SU-DHL-6 (cell line): Measurements from ENCODE around the gene RPS15.

Experiments
- H2AFZ ChIP-seq: fragments of 200-600 bp; sonication (generic); 2 replicates; pipeline ENCODE4 v1.6.1; 2014; ENCODE audit warnings: low read depth, mild to moderate bottlenecking, moderate library complexity, mixed read lengths, antibody characterized with exemption, low read length; ENCODE audit not compliant: severe bottlenecking
- H3F3A ChIP-seq: fragments of 200-600 bp; shearing (Covaris generic); 2 replicates; pipeline ENCODE4 v1.6.0; 2016; ENCODE audit warnings: antibody characterized with exemption, mild to moderate bottlenecking; ENCODE audit not compliant: insufficient read depth
- H3K27ac ChIP-seq: fragments of 200-600 bp; sonication (generic); 2 replicates; pipeline ENCODE4 v1.5.1; 2016; ENCODE audit warnings: low read depth, mild to moderate bottlenecking, low read length, moderate library complexity, mixed read lengths
- H3K27me3 ChIP-seq: fragments of 200-600 bp; sonication (generic), shearing (Covaris generic); 2 replicates; pipeline ENCODE4 v1.6.0; 2014; ENCODE audit warnings: mild to moderate bottlenecking, low read length
- H3K36me3 ChIP-seq: fragments of 200-600 bp; sonication (generic); 2 replicates; pipeline ENCODE4 v1.6.1; 2014; ENCODE audit warnings: mild to moderate bottlenecking, low read length, mixed read lengths
- H3K4me2 ChIP-seq: fragments of 300-600, 200-600 bp; shearing (Covaris generic), sonication (generic); 2 replicates; pipeline ENCODE4 v1.6.0; 2014; ENCODE audit warnings: low read length, low read depth, mild to moderate bottlenecking; ENCODE audit not compliant: poor library complexity, severe bottlenecking
- H3K4me3 ChIP-seq: fragments of 200-600 bp; sonication (generic); 2 replicates; pipeline ENCODE4 v1.5.1; 2014; ENCODE audit warnings: antibody characterized with exemption, low read length, mild to moderate bottlenecking, mixed read lengths; ENCODE audit not compliant: insufficient read depth, poor library complexity, severe bottlenecking
- H3K79me2 ChIP-seq: fragments of 200-600 bp; sonication (generic); 2 replicates; pipeline ENCODE4 v1.6.1; 2014; ENCODE audit warnings: mild to moderate bottlenecking, low read length, moderate library complexity; ENCODE audit not compliant: insufficient read depth
- H3K9ac ChIP-seq: fragments of 200-600 bp; sonication (generic); 2 replicates; pipeline ENCODE4 v1.7.0; 2014; ENCODE audit warnings: mild to moderate bottlenecking, low read length
- H3K9me2 ChIP-seq: fragments of 200-600 bp; sonication (generic); replicated peaks from 2 replicates; pipeline ENCODE4 v1.6.1; 2014; ENCODE audit warnings: low read length; ENCODE audit not compliant: insufficient read depth
- H3K9me3 ChIP-seq: fragments of 200-600 bp; sonication (generic); 2 replicates; pipeline ENCODE4 v1.6.1; 2014; ENCODE audit warnings: low read length, mixed read lengths; ENCODE audit not compliant: insufficient read depth
- H4K20me1 ChIP-seq: fragments of 200-600 bp; sonication (generic); 2 replicates; pipeline ENCODE4 v1.6.1; 2014; ENCODE audit warnings: low read depth, mild to moderate bottlenecking, antibody characterized with exemption, low read length, moderate library complexity, mixed read lengths
- EZH2phosphoT487 ChIP-seq: fragments of 200-600 bp; sonication (generic), shearing (Covaris generic); conservative IDR thresholded peaks from 2 replicates; pipeline ENCODE4 v1.6.1; 2018; ENCODE audit warnings: mild to moderate bottlenecking, antibody characterized with exemption, low read length, moderate library complexity, mixed read lengths
- TF ChIP-seq, protein P1 (sequence below): fragments of 200-600 bp; sonication (generic); IDR thresholded peaks from one replicate; pipeline ENCODE4 v1.5.1; 2017; ENCODE audit warnings: antibody characterized with exemption, mild to moderate bottlenecking, low read length, moderate library complexity; ENCODE audit not compliant: insufficient read depth, poor library complexity, severe bottlenecking

Gene RPS15

GRCh38 chr19:1416014-1416841 is 22.0 kb upstream of the RPS15 start:
- H3K27me3 ChIP-seq: no peaks in the 10 kb centered on the region
- H3K79me2 ChIP-seq: peaks cover 79% of the 10 kb centered on the region
- no peak overlapping the region for H3K9ac ChIP-seq
- H3F3A ChIP-seq: no peaks in the 10 kb centered on the region
- H4K20me1 ChIP-seq: peaks cover 24% of the 10 kb centered on the region; the same call in 1 of the 2 replicates
- TF ChIP-seq, protein P1, sequence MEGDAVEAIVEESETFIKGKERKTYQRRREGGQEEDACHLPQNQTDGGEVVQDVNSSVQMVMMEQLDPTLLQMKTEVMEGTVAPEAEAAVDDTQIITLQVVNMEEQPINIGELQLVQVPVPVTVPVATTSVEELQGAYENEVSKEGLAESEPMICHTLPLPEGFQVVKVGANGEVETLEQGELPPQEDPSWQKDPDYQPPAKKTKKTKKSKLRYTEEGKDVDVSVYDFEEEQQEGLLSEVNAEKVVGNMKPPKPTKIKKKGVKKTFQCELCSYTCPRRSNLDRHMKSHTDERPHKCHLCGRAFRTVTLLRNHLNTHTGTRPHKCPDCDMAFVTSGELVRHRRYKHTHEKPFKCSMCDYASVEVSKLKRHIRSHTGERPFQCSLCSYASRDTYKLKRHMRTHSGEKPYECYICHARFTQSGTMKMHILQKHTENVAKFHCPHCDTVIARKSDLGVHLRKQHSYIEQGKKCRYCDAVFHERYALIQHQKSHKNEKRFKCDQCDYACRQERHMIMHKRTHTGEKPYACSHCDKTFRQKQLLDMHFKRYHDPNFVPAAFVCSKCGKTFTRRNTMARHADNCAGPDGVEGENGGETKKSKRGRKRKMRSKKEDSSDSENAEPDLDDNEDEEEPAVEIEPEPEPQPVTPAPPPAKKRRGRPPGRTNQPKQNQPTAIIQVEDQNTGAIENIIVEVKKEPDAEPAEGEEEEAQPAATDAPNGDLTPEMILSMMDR: no peak
- TF ChIP-seq EZH2phosphoT487: no peak
- H3K9me2 ChIP-seq: no peaks in the 10 kb centered on the region
- no peak overlapping the region for H3K27ac ChIP-seq
- 0 out of 2 replicates have a peak, but pooled peaks cover 9% of the 10 kb centered on the region for H3K36me3 ChIP-seq
- H3K4me3 ChIP-seq: no peak overlapping the region
- H2AFZ ChIP-seq: no peak overlapping the region
- H3K4me2 ChIP-seq: no peak overlapping the region
- no peaks in the 10 kb centered on the region for H3K9me3 ChIP-seq

- Histone ChIP-seq H4K20me1 (peaks cover 24% of the 10 kb centered on the region; the same call in 1 of the 2 replicates), H3K4me2 (no peak overlapping the region), H3K4me3 (no peak overlapping the region), H2AFZ (no peak overlapping the region), H3K9ac (no peak overlapping the region), H3K79me2 (peaks cover 70% of the 10 kb centered on the region), H3K36me3 (0 out of 2 replicates have a peak, but pooled peaks cover 9% of the 10 kb centered on the region), H3K9me3 (no peaks in the 10 kb centered on the region), H3K27me3 (no peaks in the 10 kb centered on the region), H3F3A (no peaks in the 10 kb centered on the region), H3K9me2 (no peaks in the 10 kb centered on the region), H3K27ac (no peak overlapping the region)
- TF ChIP-seq EZH2phosphoT487: no peak
Observed at GRCh38 chr19:1417145-1417544, 21.1 kb upstream of the RPS15 start.

GRCh38 chr19:1417681-1418495 is 20.3 kb upstream of the RPS15 start:
- H3K9ac ChIP-seq: no peak overlapping the region
- no peaks in the 10 kb centered on the region for H3K27me3 ChIP-seq
- H3K4me3 ChIP-seq: no peak overlapping the region
- no peaks in the 10 kb centered on the region for H3K9me2 ChIP-seq
- H3K9me3 ChIP-seq: no peaks in the 10 kb centered on the region
- H3F3A ChIP-seq: no peaks in the 10 kb centered on the region
- TF ChIP-seq, protein P1: no peak
- TF ChIP-seq EZH2phosphoT487: no peak
- no peak overlapping the region for H3K4me2 ChIP-seq
- H3K27ac ChIP-seq: no peak overlapping the region
- no peak overlapping the region for H2AFZ ChIP-seq
- H3K79me2 ChIP-seq: peaks cover 62% of the 10 kb centered on the region
- H4K20me1 ChIP-seq: peaks cover 24% of the 10 kb centered on the region; the same call in 1 of the 2 replicates
- 0 out of 2 replicates have a peak, but pooled peaks cover 9% of the 10 kb centered on the region for H3K36me3 ChIP-seq

DNA sequence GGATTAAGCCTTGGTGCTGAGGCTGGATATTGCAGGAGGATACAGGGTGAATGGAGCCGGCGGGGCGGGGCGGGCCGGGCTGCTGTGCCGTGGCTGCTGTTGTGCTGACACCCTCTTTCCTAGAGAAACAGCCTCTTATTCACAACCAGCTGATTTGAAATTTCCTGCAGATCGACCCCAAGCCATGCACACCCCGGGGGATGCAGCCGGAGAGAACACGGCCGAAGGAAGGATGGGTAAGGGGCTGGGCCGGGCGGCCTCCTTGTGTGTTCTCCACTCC is 19.8 kb upstream of the RPS15 start:
- H3K9ac ChIP-seq: no peak overlapping the region
- H3K79me2 ChIP-seq: peaks cover 60% of the 10 kb centered on the region
- no peaks in the 10 kb centered on the region for H3K27me3 ChIP-seq
- no peaks in the 10 kb centered on the region for H3K9me2 ChIP-seq
- H4K20me1 ChIP-seq: peaks cover 22% of the 10 kb centered on the region; the same call in 1 of the 2 replicates
- no peak for TF ChIP-seq EZH2phosphoT487
- TF ChIP-seq, protein P1: no peak
- no peaks in the 10 kb centered on the region for H3F3A ChIP-seq
- H3K36me3 ChIP-seq: 0 out of 2 replicates have a peak, but pooled peaks cover 8% of the 10 kb centered on the region
- H3K4me2 ChIP-seq: no peak overlapping the region
- H3K27ac ChIP-seq: no peak overlapping the region
- H3K9me3 ChIP-seq: no peaks in the 10 kb centered on the region
- H2AFZ ChIP-seq: no peak overlapping the region
- no peak overlapping the region for H3K4me3 ChIP-seq
